ENCODE measurements around the gene DAZAP2. TPM values are rescaled to one million over a fixed set of nuclear protein-coding genes. Genes with fewer than 3 reads are reported as not detected.

Gene DAZAP2
- total RNA-seq, 1 donor from 2014 or later: 68.5 TPM

Other genes starting within 250 kb of the DAZAP2 start
- gene SLC11A2, start 212.4 kb upstream of the DAZAP2 start, total RNA-seq: 35.7 and 39.7 TPM in 2 replicates
- 20.8 and 27.7 TPM in 2 replicates for gene LETMD1, start 190.5 kb upstream of the DAZAP2 start, total RNA-seq
- gene CSRNP2, start 155.2 kb upstream of the DAZAP2 start, total RNA-seq: 11.1 and 22.0 TPM in 2 replicates
- 8.9 and 14.1 TPM in 2 replicates for gene TFCP2, start 65.7 kb upstream of the DAZAP2 start, total RNA-seq
- gene POU6F1, start 20.8 kb upstream of the DAZAP2 start, total RNA-seq: 1.3 and 3.0 TPM in 2 replicates
- gene SMAGP, start 31.6 kb downstream of the DAZAP2 start, total RNA-seq: 9.8 and 17.7 TPM in 2 replicates
- gene BIN2, start 85.3 kb downstream of the DAZAP2 start, total RNA-seq: not detected in 2 replicates
- gene CELA1, start 107.9 kb downstream of the DAZAP2 start, total RNA-seq: not detected in 2 replicates
- 8.5 and 27.7 TPM in 2 replicates for gene GALNT6, start 152.6 kb downstream of the DAZAP2 start, total RNA-seq
- 0.60 and 1.1 TPM in 2 replicates for gene SLC4A8, start 186.0 kb downstream of the DAZAP2 start, total RNA-seq